ENCODE measurements around the gene A2M. TPM values are rescaled to one million over a fixed set of nuclear protein-coding genes. Genes with fewer than 3 reads are reported as not detected.

A2M gene
- total RNA-seq, 1 donor from 2014 or later = 846 TPM

GRCh38 chr12:9079082-9079481, 36.6 kb downstream of the A2M start:
- Histone ChIP-seq H3K27me3 (no peaks in the 10 kb centered on the region), H3K36me3 (peaks cover 91 to 99% of the 10 kb centered on the region in 2 donors), H3K9me3 (peaks cover 0 to 9% of the 10 kb centered on the region in 2 donors), H3K27ac (no peak overlapping the region), H3K4me1 (no peaks in the 10 kb centered on the region), H3K4me3 (no peak overlapping the region)
- DNase-seq (ENCODE audit: low spot score in 2 of 2) = no peak
- TF ChIP-seq CTCF (IDR thresholded peaks at IDR 0.05) = no peak
- intact Hi-C loops (cut with DNase I) = no loop called here

GRCh38 chr12:9077152-9078031, 38.3 kb downstream of the A2M start:
- H3K9me3 ChIP-seq = no peaks in the 10 kb centered on the region
- no peaks in the 10 kb centered on the region for H3K27me3 ChIP-seq
- no peak for TF ChIP-seq CTCF (IDR thresholded peaks at IDR 0.05)
- no peak overlapping the region for H3K4me3 ChIP-seq
- H3K27ac ChIP-seq = no peak overlapping the region
- H3K36me3 ChIP-seq = peaks cover 98 to 99% of the 10 kb centered on the region in 2 donors
- H3K4me1 ChIP-seq = no peaks in the 10 kb centered on the region
- intact Hi-C loops (cut with DNase I) = no loop called here
- no peak for DNase-seq (ENCODE audit: low spot score in 2 of 2)

GRCh38 chr12:9076733-9077132, 39.0 kb downstream of the A2M start:
- H3K4me1 ChIP-seq = no peaks in the 10 kb centered on the region
- H3K4me3 ChIP-seq = no peak overlapping the region
- no peak overlapping the region for H3K27ac ChIP-seq
- DNase-seq (ENCODE audit: low spot score in 2 of 2) = no peak
- H3K36me3 ChIP-seq = peaks cover 98 to 99% of the 10 kb centered on the region in 2 donors
- intact Hi-C loops (cut with DNase I) = no loop called here
- H3K9me3 ChIP-seq = no peaks in the 10 kb centered on the region
- TF ChIP-seq CTCF (IDR thresholded peaks at IDR 0.05) = no peak
- H3K27me3 ChIP-seq = no peaks in the 10 kb centered on the region

- intact Hi-C loops (cut with DNase I) = no loop called here
- Histone ChIP-seq H3K4me3 (no peak overlapping the region), H3K9me3 (no peaks in the 10 kb centered on the region), H3K36me3 (peaks cover 97 to 100% of the 10 kb centered on the region in 2 donors), H3K27me3 (no peaks in the 10 kb centered on the region), H3K4me1 (no peaks in the 10 kb centered on the region), H3K27ac (no peak overlapping the region)
- no peak for DNase-seq (ENCODE audit: low spot score in 2 of 2)
- TF ChIP-seq CTCF (IDR thresholded peaks at IDR 0.05) = no peak
These were observed 40.6 kb downstream of the A2M start for GRCh38 chr12:9075138-9075535.

- H3K4me3 ChIP-seq = no peak overlapping the region
- no peak overlapping the region for H3K27ac ChIP-seq
- H3K27me3 ChIP-seq = no peaks in the 10 kb centered on the region
- H3K36me3 ChIP-seq = peaks cover 93 to 100% of the 10 kb centered on the region in 2 donors
- H3K9me3 ChIP-seq = no peaks in the 10 kb centered on the region
- intact Hi-C loops (cut with DNase I) = no loop called here
- no peak for DNase-seq (ENCODE audit: low spot score in 2 of 2)
- H3K4me1 ChIP-seq = no peaks in the 10 kb centered on the region
- no peak for TF ChIP-seq CTCF (IDR thresholded peaks at IDR 0.05)
These were observed 41.1 kb downstream of the A2M start for GRCh38 chr12:9074484-9075137.
